ENCODE results near the gene CXCL13. TPM values are rescaled to one million over a fixed set of nuclear protein-coding genes. Genes with fewer than 3 reads are reported as not detected.

The CXCL13 gene
- total RNA-seq, 4 donors from 2014 or later = 2.2 to 2.4 TPM; not detected in 2

- TF ChIP-seq POLR2A (IDR thresholded peaks at IDR 0.05) (no peak), CTCF (IDR thresholded peaks at IDR 0.05) (no peak)
- 100% methylated on average over 1 of the region's 1 CpG for WGBS, 2 donors
- Histone ChIP-seq H3K27me3 (no peaks in the 10 kb centered on the region), H3K4me1 (peaks cover 0 to 30% (median 5%) of the 10 kb centered on the region in 3 donors), H3K27ac (no peak overlapping the region), H3K36me3 (no peaks in the 10 kb centered on the region), H3K4me3 (no peak overlapping the region), H3K9me3 (no peaks in the 10 kb centered on the region)
- no peak for DNase-seq
- intact Hi-C loops (cut with DNase I) = no loop called here
Measured at GRCh38 chr4:77591532-77591931, 14.1 kb upstream of the CXCL13 start.

- TF ChIP-seq CTCF (IDR thresholded peaks at IDR 0.05) = no peak
- no peak for TF ChIP-seq POLR2A (IDR thresholded peaks at IDR 0.05)
- intact Hi-C loops (cut with DNase I) = no loop called here
- Histone ChIP-seq H3K27ac (peak overlapping the region in 1 of 4 donors; percentile 33), H3K36me3 (no peaks in the 10 kb centered on the region), H3K9me3 (no peaks in the 10 kb centered on the region), H3K4me1 (peaks cover 0 to 17% (median 3%) of the 10 kb centered on the region in 3 donors), H3K4me3 (peak overlapping the region in 1 of 4 donors; percentile 1), H3K27me3 (no peaks in the 10 kb centered on the region)
- no peak for DNase-seq
- 37 to 42% methylated on average over 7 of the region's 7 CpGs for WGBS, 2 donors
Measured at GRCh38 chr4:77593101-77593500, 12.5 kb upstream of the CXCL13 start.

GRCh38 chr4:77593993-77594392, 11.6 kb upstream of the CXCL13 start:
- no peak overlapping the region for H3K27ac ChIP-seq
- WGBS, 2 donors = 51% methylated on average over 2 of the region's 2 CpGs
- no peak for DNase-seq
- intact Hi-C loops (cut with DNase I) = no loop called here
- no peaks in the 10 kb centered on the region for H3K27me3 ChIP-seq
- no peaks in the 10 kb centered on the region for H3K9me3 ChIP-seq
- no peak overlapping the region for H3K4me3 ChIP-seq
- no peaks in the 10 kb centered on the region for H3K36me3 ChIP-seq
- peaks cover 0 to 17% (median 3%) of the 10 kb centered on the region in 3 donors for H3K4me1 ChIP-seq
- no peak for TF ChIP-seq POLR2A (IDR thresholded peaks at IDR 0.05)
- no peak for TF ChIP-seq CTCF (IDR thresholded peaks at IDR 0.05)

- DNase-seq = no peak
- 69 to 88% methylated on average over 4 of the region's 4 CpGs for WGBS, 2 donors
- no peak for TF ChIP-seq POLR2A (IDR thresholded peaks at IDR 0.05)
- Histone ChIP-seq H3K36me3 (no peaks in the 10 kb centered on the region), H3K4me3 (no peak overlapping the region), H3K9me3 (no peaks in the 10 kb centered on the region), H3K27ac (no peak overlapping the region), H3K4me1 (peaks cover 0 to 17% (median 3%) of the 10 kb centered on the region in 3 donors), H3K27me3 (no peaks in the 10 kb centered on the region)
- intact Hi-C loops (cut with DNase I) = loop anchor here (5.0 kb wide), 1 partner anchor 123 kb away; no protein-coding TSS in a partner anchor
Measured at GRCh38 chr4:77595364-77595973, 10.2 kb upstream of the CXCL13 start.

DNA sequence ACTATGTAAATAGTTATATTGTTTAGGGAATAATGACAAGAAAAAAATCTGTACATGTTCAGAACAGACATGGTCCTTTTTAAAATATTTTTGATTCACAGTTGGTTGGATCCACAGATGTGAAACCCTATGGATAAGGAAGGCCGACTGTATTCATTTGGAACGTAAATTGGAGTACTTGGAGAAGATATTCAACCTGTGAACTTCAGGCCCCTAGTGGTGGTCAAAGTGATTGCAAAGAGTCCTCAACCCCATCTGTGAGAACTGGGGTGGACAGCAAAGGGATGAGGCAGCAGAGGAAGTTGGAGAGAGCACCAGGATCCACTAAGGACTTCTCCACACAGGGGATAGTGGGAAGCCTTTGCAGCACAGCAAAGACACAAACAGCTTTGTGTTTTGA, 6.2 kb upstream of the CXCL13 start:
- no peak overlapping the region for H3K27ac ChIP-seq
- TF ChIP-seq CTCF (IDR thresholded peaks at IDR 0.05) (peak; percentile 31 to 61 (median 44)), POLR2A (IDR thresholded peaks at IDR 0.05) (no peak)
- H3K4me1 ChIP-seq = peaks cover 0 to 9% (median 0%) of the 10 kb centered on the region in 3 donors
- H3K4me3 ChIP-seq = no peak overlapping the region
- 48 to 49% methylated on average over 2 of the region's 2 CpGs for WGBS, 2 donors
- intact Hi-C loops (cut with DNase I) = loop anchor here (5.0 kb wide), 1 partner anchor 127 kb away; no protein-coding TSS in a partner anchor
- no peaks in the 10 kb centered on the region for H3K36me3 ChIP-seq
- DNase-seq = no peak
- H3K9me3 ChIP-seq = no peaks in the 10 kb centered on the region
- peaks cover 0 to 7% (median 0%) of the 10 kb centered on the region in 4 donors for H3K27me3 ChIP-seq

All from esophagus squamous epithelium (tissue), 5 donors.